BJ (cell line): ENCODE results near the gene SNAI3. TPM values are rescaled to one million over a fixed set of nuclear protein-coding genes. Genes with fewer than 3 reads are reported as not detected.

Source experiments
- CTCF ChIA-PET: fragments of 350-600 bp; formaldehyde crosslinking; extraction: SDS; loops from one replicate; lab custom pipeline; 2021; ENCODE audit warnings: antibody characterized with exemption, inconsistent platforms; lab: Yijun Ruan, JAX
- POLR2A ChIA-PET: fragments of 300-600 bp; sonication (Branson Sonifier 250); formaldehyde crosslinking; extraction: SDS; loops from one replicate; lab custom pipeline; 2021; ENCODE audit warnings: antibody characterized with exemption; lab: Charles Lee
- DNase-seq: peaks from one replicate; pipeline ENCODE4 v3.0.0-alpha.2; 2011; ENCODE audit warnings: low read depth
- H3K27me3 ChIP-seq: 2 replicates; pipeline ENCODE4 v1.6.0; 2011; ENCODE audit warnings: low read length; ENCODE audit not compliant: control insufficient read depth, insufficient read depth
- H3K36me3 ChIP-seq: 2 replicates; pipeline ENCODE4 v1.5.1; 2011; ENCODE audit warnings: low read length; ENCODE audit not compliant: control insufficient read depth, insufficient read depth
- H3K4me3 ChIP-seq: 2 replicates; pipeline ENCODE4 v1.5.1; 2011; ENCODE audit warnings: low read depth, mild to moderate bottlenecking, control low read depth, low read length
- polyA plus RNA-seq: library from polyadenylated mRNA; depleted of rRNA; stranded (reverse); fragments of >200 nt; gene quantifications from 2 replicates; pipeline ENCODE4 v1.2.3, GENCODE V29; 2011
- TF ChIP-seq, protein P1 (sequence below): IDR thresholded peaks from 2 replicates; pipeline ENCODE4 v1.5.1; 2011; ENCODE audit warnings: low read depth, mild to moderate bottlenecking, control low read depth, inconsistent platforms, low read length, moderate library complexity; ENCODE audit not compliant: insufficient read depth

Gene SNAI3
- polyA plus RNA-seq, 1 experiment: not detected

DNA sequence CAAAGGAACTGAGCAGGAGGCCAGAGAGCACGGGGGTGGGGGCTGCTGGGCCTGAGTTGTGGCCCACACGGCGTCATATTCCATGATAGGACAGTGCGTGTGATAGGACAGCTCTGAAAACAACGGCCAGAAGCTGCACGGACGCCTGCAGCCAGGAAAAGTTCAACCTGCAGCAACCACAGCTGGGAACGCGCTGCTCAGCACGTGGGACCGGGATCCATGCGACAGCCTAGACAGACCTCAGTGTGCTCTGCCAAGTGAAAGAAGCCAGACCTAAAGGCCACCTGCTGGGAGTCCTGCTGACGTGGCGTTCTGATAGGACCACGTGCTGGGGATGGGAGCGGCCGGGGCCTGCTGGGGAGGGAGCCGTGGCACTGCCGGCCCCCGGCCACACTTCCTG, 41.6 kb upstream of the SNAI3 start:
- POLR2A ChIA-PET: no interaction called here
- H3K4me3 ChIP-seq: no peak overlapping the region
- no peak for DNase-seq
- H3K27me3 ChIP-seq: no peaks in the 10 kb centered on the region
- CTCF ChIA-PET: interaction anchor here (1.6 kb wide), 1 partner anchor 10 kb away, joined by 6 read pairs; no protein-coding TSS in a partner anchor
- H3K36me3 ChIP-seq: peaks cover 57% of the 10 kb centered on the region
- TF ChIP-seq, protein P1, sequence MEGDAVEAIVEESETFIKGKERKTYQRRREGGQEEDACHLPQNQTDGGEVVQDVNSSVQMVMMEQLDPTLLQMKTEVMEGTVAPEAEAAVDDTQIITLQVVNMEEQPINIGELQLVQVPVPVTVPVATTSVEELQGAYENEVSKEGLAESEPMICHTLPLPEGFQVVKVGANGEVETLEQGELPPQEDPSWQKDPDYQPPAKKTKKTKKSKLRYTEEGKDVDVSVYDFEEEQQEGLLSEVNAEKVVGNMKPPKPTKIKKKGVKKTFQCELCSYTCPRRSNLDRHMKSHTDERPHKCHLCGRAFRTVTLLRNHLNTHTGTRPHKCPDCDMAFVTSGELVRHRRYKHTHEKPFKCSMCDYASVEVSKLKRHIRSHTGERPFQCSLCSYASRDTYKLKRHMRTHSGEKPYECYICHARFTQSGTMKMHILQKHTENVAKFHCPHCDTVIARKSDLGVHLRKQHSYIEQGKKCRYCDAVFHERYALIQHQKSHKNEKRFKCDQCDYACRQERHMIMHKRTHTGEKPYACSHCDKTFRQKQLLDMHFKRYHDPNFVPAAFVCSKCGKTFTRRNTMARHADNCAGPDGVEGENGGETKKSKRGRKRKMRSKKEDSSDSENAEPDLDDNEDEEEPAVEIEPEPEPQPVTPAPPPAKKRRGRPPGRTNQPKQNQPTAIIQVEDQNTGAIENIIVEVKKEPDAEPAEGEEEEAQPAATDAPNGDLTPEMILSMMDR: no peak

DNA sequence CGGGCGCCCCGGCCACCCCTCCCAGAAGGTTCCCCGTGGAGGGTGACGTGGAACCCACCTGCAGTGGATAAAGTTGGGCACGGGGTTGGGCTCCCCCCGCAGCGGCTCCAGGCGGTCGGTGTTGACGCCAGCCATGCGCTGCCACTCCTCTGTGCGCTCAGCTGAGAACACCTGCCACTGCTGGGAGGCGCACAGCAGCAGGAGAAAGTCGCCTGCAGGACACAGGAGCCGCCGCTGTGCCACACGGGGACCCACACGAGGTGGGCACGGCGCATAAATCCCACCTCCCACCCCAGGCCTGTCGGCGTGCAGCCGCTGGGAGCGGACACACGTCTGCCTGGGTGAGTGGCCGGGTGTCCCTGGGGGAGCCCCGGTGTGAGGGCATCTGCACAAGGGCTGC, 40.7 kb upstream of the SNAI3 start:
- TF ChIP-seq, protein P1: no peak
- H3K36me3 ChIP-seq: peaks cover 59% of the 10 kb centered on the region
- ChIA-PET POLR2A (no interaction called here), CTCF (interaction anchor here (1.6 kb wide), 1 partner anchor 11 kb away, joined by 6 read pairs; no protein-coding TSS in a partner anchor)
- DNase-seq: no peak
- no peak overlapping the region for H3K4me3 ChIP-seq
- no peaks in the 10 kb centered on the region for H3K27me3 ChIP-seq

DNA sequence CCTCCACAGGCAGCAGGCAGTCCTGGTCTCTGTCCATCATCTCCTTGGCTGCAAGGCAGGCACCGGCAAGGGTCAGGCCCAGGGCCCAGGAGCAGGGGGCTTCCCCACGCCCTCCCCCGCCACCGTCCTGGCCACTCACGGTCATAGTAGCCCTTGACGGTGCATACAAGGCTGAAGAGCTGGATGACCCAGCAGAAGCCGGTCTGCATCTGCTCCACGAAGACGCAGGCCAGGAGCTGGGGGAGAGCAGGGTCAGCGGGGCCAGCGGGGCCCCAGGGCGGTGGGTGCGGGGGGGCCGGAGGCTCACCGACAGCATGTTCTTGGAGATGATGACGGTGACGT, 40.1 kb upstream of the SNAI3 start:
- DNase-seq: no peak
- POLR2A ChIA-PET: no interaction called here
- Histone ChIP-seq H3K4me3 (no peak overlapping the region), H3K27me3 (no peaks in the 10 kb centered on the region), H3K36me3 (peaks cover 61% of the 10 kb centered on the region)
- TF ChIP-seq, protein P1: no peak
- CTCF ChIA-PET: interaction anchor here (1.1 to 1.6 kb wide), 2 partner anchors 11 kb away, joined by 3 to 6 read pairs; no protein-coding TSS in a partner anchor

DNA sequence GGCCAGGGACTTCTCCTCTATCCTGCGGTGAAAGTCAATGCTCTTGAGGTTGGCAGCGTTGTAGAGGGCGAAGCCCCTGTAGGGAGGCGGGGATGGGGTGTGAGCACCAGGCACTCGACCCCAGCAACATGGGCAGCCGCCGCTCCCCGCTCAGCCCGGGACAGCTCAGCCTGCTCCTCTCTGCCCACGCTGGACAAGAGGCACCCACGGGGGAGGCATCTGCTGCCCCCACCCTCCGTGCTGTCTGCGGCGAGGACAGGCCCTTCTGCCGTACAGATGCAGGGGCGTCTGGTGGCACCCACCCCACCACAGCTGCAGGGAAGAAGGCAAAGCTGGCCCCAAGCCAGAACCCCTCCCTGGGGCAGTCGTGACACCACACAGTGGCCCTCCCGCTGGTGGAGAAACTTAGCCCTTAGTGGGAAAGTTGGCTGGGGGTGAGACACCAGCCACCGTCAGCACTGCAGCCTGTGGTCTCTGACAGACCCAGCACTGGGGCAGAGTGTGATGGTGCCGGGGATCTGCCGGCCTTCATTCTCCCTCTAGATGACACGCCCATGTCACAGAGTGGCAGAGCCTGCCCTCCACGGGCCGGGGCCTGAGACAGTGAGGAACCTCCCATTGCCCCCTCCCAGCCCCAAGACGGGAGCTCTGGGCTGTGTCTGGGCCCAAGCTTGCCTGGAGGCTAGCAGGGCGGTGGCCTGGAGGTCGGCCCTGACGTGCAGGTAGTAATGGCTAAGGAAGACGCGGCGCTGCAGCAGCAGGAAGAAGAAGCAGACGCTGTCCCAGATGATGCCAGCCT, 39.5 kb upstream of the SNAI3 start:
- peaks cover 62% of the 10 kb centered on the region for H3K36me3 ChIP-seq
- DNase-seq: no peak
- ChIA-PET POLR2A (no interaction called here), CTCF (interaction anchor here (1.1 kb wide), 1 partner anchor 12 kb away, joined by 3 read pairs; no protein-coding TSS in a partner anchor)
- TF ChIP-seq, protein P1: no peak
- no peak overlapping the region for H3K4me3 ChIP-seq
- no peaks in the 10 kb centered on the region for H3K27me3 ChIP-seq

DNA sequence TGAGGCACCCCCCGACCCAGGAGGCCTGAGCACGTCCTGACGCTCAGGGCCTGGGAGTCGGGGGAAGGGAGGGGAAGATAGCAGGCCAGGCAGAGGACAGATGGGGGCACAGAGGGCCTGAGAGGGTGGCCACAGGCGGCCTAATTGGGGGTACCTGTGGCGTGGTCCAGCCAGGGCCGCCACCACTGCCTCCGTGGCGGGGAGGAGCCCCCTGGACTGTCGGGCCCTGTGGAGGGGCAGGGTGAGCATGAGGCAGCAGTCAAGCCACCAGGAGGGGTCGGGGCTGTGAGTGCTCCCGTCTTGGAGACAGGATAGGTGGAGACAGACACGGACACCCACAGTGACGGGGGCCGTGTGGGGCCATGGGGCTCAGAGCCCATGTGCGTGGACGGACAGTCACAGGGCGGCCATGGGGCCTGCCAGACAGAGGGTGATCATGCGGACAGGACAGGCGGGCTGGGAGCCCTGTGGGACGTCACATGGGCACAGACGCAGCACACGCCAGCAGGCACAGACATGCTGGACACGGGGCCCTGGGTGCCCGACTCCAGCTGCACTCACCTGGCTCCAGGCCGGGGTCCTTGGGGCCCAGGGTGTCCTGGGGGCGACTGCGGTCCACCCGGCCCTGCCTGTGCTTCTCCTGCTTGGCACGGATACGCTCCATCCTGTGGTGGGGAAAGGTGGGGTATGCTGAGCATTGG, 38.7 kb upstream of the SNAI3 start:
- no peak overlapping the region for H3K4me3 ChIP-seq
- DNase-seq: no peak
- CTCF ChIA-PET: interaction anchor here (1.1 kb wide), 1 partner anchor 13 kb away, joined by 3 read pairs; no protein-coding TSS in a partner anchor
- H3K27me3 ChIP-seq: no peaks in the 10 kb centered on the region
- POLR2A ChIA-PET: no interaction called here
- TF ChIP-seq, protein P1: no peak
- H3K36me3 ChIP-seq: peaks cover 65% of the 10 kb centered on the region
